NOMO-1 treated with dmso at 0.1 percent for 144 hours (cell line): ENCODE results near the gene CTBP1.

Experiments
- DNase-seq: peaks from one replicate; lab custom pipeline; 2025; ENCODE audit not compliant: unreplicated experiment; lab: John Stamatoyannopoulos, UW

The CTBP1 gene

GRCh38 chr4:1164444-1164843 lies 84.5 kb downstream of the CTBP1 start:
- no peak for DNase-seq

- DNase-seq: no peak
Measured at GRCh38 chr4:1164040-1164439, 84.9 kb downstream of the CTBP1 start.
